GM18909 (cell line): ENCODE measurements around the gene ZNF664.

Experiments used
- ATAC-seq: cut with Tn5 transposase; IDR thresholded peaks from one replicate; pipeline ENCODE4 v1.9.1; 2021; ENCODE audit warnings: mild to moderate bottlenecking; ENCODE audit not compliant: unreplicated experiment, poor library complexity

ZNF664 gene

GRCh38 chr12:124046456-124046740 lies 73.4 kb downstream of the ZNF664 start:
- ATAC-seq: no peak

- ATAC-seq: no peak
Observed at GRCh38 chr12:124047045-124047566, 74.1 kb downstream of the ZNF664 start.

GRCh38 chr12:124049451-124050094 lies 76.6 kb downstream of the ZNF664 start:
- ATAC-seq: no peak

GRCh38 chr12:124053851-124054250 lies 80.8 kb downstream of the ZNF664 start:
- ATAC-seq: no peak

- no peak for ATAC-seq
Observed at GRCh38 chr12:124055066-124055465, 82.1 kb downstream of the ZNF664 start.

- no peak for ATAC-seq
Observed at GRCh38 chr12:124057691-124058090, 84.7 kb downstream of the ZNF664 start.

GRCh38 chr12:124059752-124060151 lies 86.7 kb downstream of the ZNF664 start:
- ATAC-seq: no peak
